IPS DF 4.7 (cell line): ENCODE data around the gene LARGE1.
"Not testable (repeated sequence)": the region's sequence is repeated elsewhere in the genome, so short reads cannot be mapped to it uniquely, and the experiment has no call there.

Experiments
- DNase-seq: peaks from one replicate; pipeline ENCODE4 v3.0.0-alpha.2; 2013; ENCODE audit warnings: low spot score; ENCODE audit errors: extremely low read depth

LARGE1 gene

DNA sequence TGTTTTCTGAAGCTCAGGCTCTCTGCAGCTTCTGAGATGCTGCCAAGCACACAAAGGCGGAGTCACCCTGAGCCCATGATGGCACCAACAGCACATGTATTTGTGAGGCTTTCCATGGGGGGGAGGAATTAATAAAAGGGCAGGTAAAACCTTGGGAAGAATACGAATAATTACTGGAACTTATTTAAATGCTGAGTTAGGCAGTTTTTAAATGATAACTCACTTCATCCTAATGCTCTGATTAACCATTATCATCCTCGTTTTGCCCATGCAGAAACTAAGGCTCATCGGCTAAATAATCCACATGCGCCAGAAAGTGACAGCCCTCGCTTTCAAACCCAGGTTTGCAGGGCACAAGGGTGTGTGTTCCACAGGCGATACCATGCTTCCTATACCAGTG, 35.4 kb downstream of the LARGE1 start:
- no peak for DNase-seq

- no peak for DNase-seq
Measured at GRCh38 chr22:33883961-33884808, 36.1 kb downstream of the LARGE1 start.

DNA sequence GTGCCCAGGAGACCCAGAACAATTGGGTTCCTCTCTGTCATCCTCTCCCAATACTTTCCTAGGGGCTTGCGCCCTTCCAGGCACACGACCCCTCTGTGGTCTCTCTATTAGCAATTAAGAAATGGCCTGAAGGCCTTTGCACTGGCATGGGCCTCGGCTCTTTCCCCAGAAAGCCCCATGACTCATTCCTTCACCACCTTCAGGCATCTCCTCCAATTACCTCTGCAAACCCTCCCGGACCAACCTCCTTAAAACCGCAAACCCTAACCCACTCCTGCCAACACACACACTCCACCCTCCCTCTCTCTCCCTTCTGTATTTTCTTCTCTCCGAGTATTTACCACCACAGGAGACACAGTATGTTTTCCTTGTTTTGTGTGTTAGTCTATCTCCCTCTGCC, 36.7 kb downstream of the LARGE1 start:
- no peak for DNase-seq

DNA sequence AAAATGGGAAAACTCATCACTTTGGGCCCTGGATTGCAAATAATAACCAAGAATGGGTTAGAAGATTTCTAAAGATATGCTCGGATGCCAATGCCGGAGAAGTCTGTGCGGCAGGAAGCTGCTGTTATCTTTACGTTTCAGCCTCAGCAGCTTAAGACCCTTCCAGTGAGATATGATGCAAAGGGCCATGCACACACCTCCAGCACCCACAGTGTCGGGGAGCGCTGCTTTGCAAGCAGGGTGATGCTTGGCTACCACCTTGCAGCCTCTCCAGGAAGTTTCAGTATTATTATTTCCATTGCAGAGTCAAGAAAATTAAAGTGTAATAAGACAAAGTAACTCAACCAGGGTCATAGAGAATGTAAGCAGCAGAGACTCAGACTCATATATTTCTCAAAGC, 37.3 kb downstream of the LARGE1 start:
- DNase-seq = no peak

- DNase-seq = no peak
Measured at GRCh38 chr22:33880986-33881385, 39.3 kb downstream of the LARGE1 start.

GRCh38 chr22:33879796-33880195, 40.5 kb downstream of the LARGE1 start:
- DNase-seq = no peak

DNA sequence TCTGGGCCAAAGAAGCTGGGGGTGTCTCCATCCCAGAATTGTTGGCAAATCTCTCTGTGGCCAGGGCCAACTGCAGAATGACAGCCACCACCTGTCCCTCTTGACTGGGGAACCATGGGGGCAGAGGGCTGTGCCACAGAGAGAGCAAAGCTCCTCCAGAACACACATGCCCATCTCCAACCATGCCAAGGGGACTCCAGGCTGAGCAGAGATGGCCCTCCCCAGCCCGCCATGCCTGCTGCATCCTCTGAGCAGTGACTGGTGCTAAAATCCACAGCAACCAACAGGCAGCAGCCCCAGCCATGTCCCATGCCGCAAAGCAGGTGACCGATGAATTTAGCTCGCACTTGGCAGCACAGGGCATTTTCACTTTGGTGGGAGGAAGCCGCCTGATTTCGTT, 45.0 kb downstream of the LARGE1 start:
- DNase-seq = no peak

DNA sequence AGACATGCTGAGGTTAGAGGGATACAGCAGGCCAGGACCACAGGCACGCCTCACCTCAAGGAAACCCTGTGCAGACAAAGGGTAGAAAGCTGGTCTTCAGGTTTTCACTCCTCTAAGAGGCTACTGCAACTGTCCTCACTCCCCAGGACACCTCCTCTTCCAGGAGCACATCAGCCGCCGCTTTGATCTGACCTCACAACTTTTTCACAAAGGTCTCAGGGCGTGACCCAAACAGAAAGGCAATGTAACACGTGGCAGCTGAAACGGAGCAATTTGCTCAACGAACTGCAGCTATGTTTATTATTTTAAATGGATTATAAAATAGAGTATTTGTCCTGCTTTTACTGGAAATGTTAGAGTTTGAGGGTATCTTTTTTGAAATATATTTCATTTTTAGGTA, 46.1 kb downstream of the LARGE1 start:
- no peak for DNase-seq

DNA sequence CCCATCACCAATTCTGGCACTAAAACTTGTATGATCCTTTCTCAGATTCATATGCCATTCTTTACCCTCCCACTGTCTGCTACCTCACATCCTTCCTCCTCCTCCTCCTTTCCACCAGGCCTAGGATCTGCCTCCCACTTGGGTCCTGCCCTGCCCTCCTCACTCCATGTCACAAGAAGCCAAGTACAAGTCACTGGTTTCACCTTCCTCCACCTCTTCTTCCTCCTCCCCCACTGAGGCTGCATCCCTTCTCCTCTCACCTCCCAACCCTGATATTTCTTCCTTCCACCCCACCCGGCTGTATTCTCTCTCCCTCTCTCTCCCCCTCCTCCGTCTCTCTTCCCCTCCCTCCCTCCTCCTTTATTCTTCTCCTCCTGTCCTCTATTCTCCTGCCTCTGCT, 46.6 kb downstream of the LARGE1 start:
- DNase-seq = no peak

- no peak for DNase-seq
Measured at GRCh38 chr22:33873186-33873585, 47.1 kb downstream of the LARGE1 start.

DNA sequence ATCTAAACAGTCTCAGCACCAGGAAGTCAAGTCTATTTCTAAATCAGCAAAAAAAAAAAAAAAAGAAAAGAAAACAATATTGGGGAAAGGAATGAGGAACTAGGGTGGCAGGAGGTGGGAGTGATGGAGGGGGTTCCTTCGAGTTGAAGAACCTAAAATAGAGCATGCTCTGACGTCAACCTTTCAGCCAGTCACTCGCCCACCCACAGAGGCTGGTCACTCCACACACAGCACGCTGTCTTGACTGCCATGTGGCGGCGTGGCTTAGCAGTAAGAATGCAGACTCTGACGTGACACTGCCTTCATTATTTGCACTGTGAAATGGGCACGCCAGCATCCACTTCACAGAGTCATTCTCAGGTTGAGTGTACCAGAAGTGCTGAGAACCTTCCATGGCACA, 48.3 kb downstream of the LARGE1 start:
- DNase-seq = no peak

GRCh38 chr22:33869946-33870345, 50.3 kb downstream of the LARGE1 start:
- DNase-seq = no peak

- DNase-seq = no peak
Measured at GRCh38 chr22:33867971-33868370, 52.3 kb downstream of the LARGE1 start.

- DNase-seq = no peak
Measured at GRCh38 chr22:33867118-33867866, 53.0 kb downstream of the LARGE1 start.

DNA sequence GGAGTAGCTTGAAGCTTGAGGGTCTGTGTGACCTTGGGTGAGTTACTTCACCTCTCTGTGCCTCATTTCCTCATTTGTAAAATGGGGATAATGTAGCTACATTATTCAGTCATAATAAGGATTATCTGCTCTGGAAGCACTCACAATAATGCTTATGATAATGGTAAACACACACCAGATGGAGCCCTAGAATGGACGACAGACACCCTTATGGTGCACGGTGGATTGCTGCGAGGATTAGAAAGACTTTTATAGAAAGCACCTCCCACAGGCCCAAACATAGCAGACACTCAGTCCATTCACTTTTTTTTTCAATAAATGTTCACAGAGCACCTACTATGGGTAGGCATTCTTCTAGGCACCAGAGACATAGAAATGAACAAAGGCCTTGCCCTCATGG, 53.8 kb downstream of the LARGE1 start:
- DNase-seq = no peak

- no peak for DNase-seq
Measured at GRCh38 chr22:33865996-33866395, 54.3 kb downstream of the LARGE1 start.

GRCh38 chr22:33865248-33865647, 55.0 kb downstream of the LARGE1 start:
- no peak for DNase-seq

GRCh38 chr22:33864723-33865130, 55.5 kb downstream of the LARGE1 start:
- no peak for DNase-seq

- DNase-seq = no peak
Measured at GRCh38 chr22:33861216-33861875, 58.9 kb downstream of the LARGE1 start.

GRCh38 chr22:33860386-33860785, 59.9 kb downstream of the LARGE1 start:
- DNase-seq = no peak

- DNase-seq = no peak
Measured at GRCh38 chr22:33859311-33859710, 61.0 kb downstream of the LARGE1 start.

DNA sequence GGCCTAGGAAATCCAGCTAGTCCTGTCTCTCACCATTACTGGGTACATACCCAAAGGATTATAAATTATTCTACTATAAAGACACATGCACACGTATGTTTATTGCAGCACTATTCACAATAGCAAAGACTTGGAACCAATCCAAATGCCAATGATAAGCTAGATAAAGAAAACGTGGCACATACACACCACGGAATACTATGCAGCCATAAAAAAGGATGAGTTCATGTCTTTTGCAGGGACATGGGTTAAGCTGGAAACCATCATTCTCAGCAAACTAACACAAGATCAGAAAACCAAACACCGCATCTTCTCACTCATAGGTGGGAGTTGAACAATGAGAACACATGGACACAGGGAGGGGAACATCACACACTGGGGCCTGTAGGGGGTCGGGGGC, 61.6 kb downstream of the LARGE1 start:
- DNase-seq = not testable (repeated sequence)
